Liver (tissue), 9 donors: ENCODE measurements around the gene ODF2. TPM values are rescaled to one million over a fixed set of nuclear protein-coding genes. Genes with fewer than 3 reads are reported as not detected.
"Not testable (repeated sequence)": the region's sequence is repeated elsewhere in the genome, so short reads cannot be mapped to it uniquely, and the experiment has no call there.

Experiments
- DNase-seq: peaks from one replicate; pipeline ENCODE4 v3.0.0-alpha.2; 2017; ENCODE audit warnings: low spot score
- H3K27ac ChIP-seq, 2 donors: one replicate each; pipeline ENCODE4 v1.7.0; 2013; ENCODE audit warnings: inconsistent platforms in 2 of 2, low read length in 2 of 2, control low read depth in 1 of 2, low read depth in 1 of 2, mild to moderate bottlenecking in 1 of 2
- H3K27me3 ChIP-seq, 4 donors: one replicate each; pipeline versions ENCODE4 v1.6.1 to v1.7.0; 2013; ENCODE audit warnings: low read length in 3 of 4, inconsistent platforms in 1 of 4, mild to moderate bottlenecking in 1 of 4, moderate library complexity in 1 of 4; ENCODE audit not compliant: control insufficient read depth in 4 of 4, insufficient read depth in 4 of 4
- H3K36me3 ChIP-seq, 4 donors: one replicate each; pipeline versions ENCODE4 v1.6.1 to v1.7.0; 2013; ENCODE audit warnings: low read length in 3 of 4, mild to moderate bottlenecking in 3 of 4, low read depth in 1 of 4, moderate library complexity in 1 of 4; ENCODE audit not compliant: control insufficient read depth in 4 of 4, insufficient read depth in 3 of 4
- H3K4me1 ChIP-seq, 4 donors: one replicate each; pipeline versions ENCODE4 v1.6.1 to v1.7.0; 2013; ENCODE audit warnings: low read length in 3 of 4, mild to moderate bottlenecking in 3 of 4, moderate library complexity in 1 of 4; ENCODE audit not compliant: control insufficient read depth in 4 of 4, insufficient read depth in 4 of 4
- H3K4me3 ChIP-seq, 3 donors: one replicate each; pipeline versions ENCODE4 v1.6.1 to v1.7.0; 2013; ENCODE audit warnings: low read length in 3 of 3, control low read depth in 1 of 3, low read depth in 1 of 3, mild to moderate bottlenecking in 1 of 3
- H3K9ac ChIP-seq, 2 donors: one replicate each; pipeline ENCODE4 v1.7.0; 2013; ENCODE audit warnings: low read length in 2 of 2, mild to moderate bottlenecking in 2 of 2, moderate library complexity in 2 of 2, control low read depth in 1 of 2, low read depth in 1 of 2
- H3K9me3 ChIP-seq, 4 donors: one replicate each; pipeline versions ENCODE4 v1.6.1 to v1.7.0; 2013; ENCODE audit warnings: low read length in 3 of 4; ENCODE audit not compliant: control insufficient read depth in 4 of 4
- EGR1 ChIP-seq, 2 donors: IDR thresholded peaks; 2 replicates each; pipeline ENCODE4 v1.6.1; 2016 to 2018; ENCODE audit warnings: antibody characterized with exemption in 2 of 2, low read depth in 2 of 2
- FOXA1 ChIP-seq: IDR thresholded peaks from 2 replicates; pipeline ENCODE4 v1.6.1; 2016; ENCODE audit warnings: antibody characterized with exemption
- FOXA2 ChIP-seq: IDR thresholded peaks from 2 replicates; pipeline ENCODE4 v1.6.1; 2016; ENCODE audit warnings: antibody characterized with exemption
- HNF4A ChIP-seq, 2 donors: conservative IDR thresholded peaks; 2 replicates each; pipeline ENCODE4 v1.6.1; 2016; ENCODE audit warnings: antibody characterized with exemption in 2 of 2, mild to moderate bottlenecking in 2 of 2
- HNF4G ChIP-seq: IDR thresholded peaks from 2 replicates; pipeline ENCODE4 v1.6.1; 2016; ENCODE audit warnings: antibody characterized with exemption
- NR2F2 ChIP-seq: IDR thresholded peaks from 2 replicates; pipeline ENCODE4 v1.6.1; 2016; ENCODE audit warnings: antibody characterized with exemption
- REST ChIP-seq: IDR thresholded peaks from 2 replicates; pipeline ENCODE4 v1.6.1; 2016; ENCODE audit warnings: antibody characterized with exemption, mild to moderate bottlenecking
- RXRA ChIP-seq, 2 donors: IDR thresholded peaks; 2 replicates each; pipeline ENCODE4 v1.6.1; 2017 to 2018; ENCODE audit warnings: antibody characterized with exemption in 2 of 2, mild to moderate bottlenecking in 1 of 2
- TAF1 ChIP-seq: conservative IDR thresholded peaks from 2 replicates; pipeline ENCODE4 v1.6.1; 2016; ENCODE audit warnings: antibody characterized with exemption, mild to moderate bottlenecking
- YY1 ChIP-seq: IDR thresholded peaks from 2 replicates; pipeline ENCODE4 v1.6.1; 2016; ENCODE audit warnings: antibody characterized with exemption, mild to moderate bottlenecking
- WGBS: extraction: QIAGEN DNeasy Blood & Tissue Kit; methylation state at CpG from one replicate; pipeline ENCODE4 v1.1.7; 2013; 5-methylcytosine and 5-hydroxymethylcytosine counted together
- polyA plus RNA-seq, 2 donors: library from polyadenylated mRNA; stranded (reverse) in 1 of 2; unstranded in 1 of 2; fragments of 200-250 nt in 1 of 2; fragments of >200 nt in 1 of 2; fragmentation: Nextera tagmentation in 1 of 2; extraction: Ambion mirVana in 1 of 2; gene quantifications; one replicate each; pipeline versions ENCODE4 v1.2.1 to v1.2.3, GENCODE V29; 2013 to 2015
- total RNA-seq, 2 donors: library from RNA; depleted of rRNA; stranded (reverse); fragments of >200 nt; gene quantifications; one replicate each; pipeline ENCODE4 v1.2.3, GENCODE V29; 2014
- TF ChIP-seq, protein P1 (sequence below): fragments of 150-350 bp; IDR thresholded peaks from 2 replicates; pipeline ENCODE4 v1.5.1; 2017; ENCODE audit warnings: improper control_type of control experiment, low read depth, low read length; ENCODE audit not compliant: missing input control
- TF ChIP-seq, protein P2 (sequence below): IDR thresholded peaks from 2 replicates; pipeline ENCODE4 v1.6.1; 2016; ENCODE audit warnings: antibody characterized with exemption
- donor health status: healthy.
- donor health status: healthy.
- donor health status: healthy.
- donor health status: healthy.
- donor health status: healthy.

Gene ODF2
- total and polyA plus RNA-seq, 4 donors: 5.7 to 21.8 (median 16.7) TPM

DNA sequence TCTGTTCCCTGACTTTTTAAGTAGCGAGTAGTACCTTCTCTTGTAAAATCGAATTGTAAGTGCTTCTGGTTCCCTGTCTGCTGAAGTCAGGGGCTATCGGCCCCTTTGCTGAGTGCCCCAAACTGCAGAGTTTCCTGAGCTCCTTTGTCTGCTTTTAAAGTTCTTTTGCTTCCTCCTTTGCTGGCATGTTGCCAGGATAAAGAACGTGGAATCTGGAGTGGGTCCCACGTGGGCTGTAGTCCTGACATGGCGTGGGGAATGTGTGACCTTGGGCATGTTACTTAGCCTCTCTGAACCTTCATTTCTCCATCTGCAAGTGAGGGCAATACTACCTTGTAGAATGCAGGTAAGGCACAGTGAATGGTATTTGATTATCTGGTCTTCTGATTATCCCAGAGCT, 13.7 kb upstream of the ODF2 start:
- Histone ChIP-seq H3K27me3 (no peaks in the 10 kb centered on the region), H3K9ac (no peak overlapping the region), H3K36me3 (no peaks in the 10 kb centered on the region), H3K27ac (no peak overlapping the region), H3K4me1 (peaks cover 0 to 2% (median 0%) of the 10 kb centered on the region in 4 donors), H3K4me3 (no peak overlapping the region), H3K9me3 (no peaks in the 10 kb centered on the region)
- DNase-seq: no peak
- TF ChIP-seq NR2F2 (no peak), RXRA (IDR thresholded peaks at IDR 0.05) (no peak), HNF4A (conservative IDR thresholded peaks at IDR 0.05) (no peak), FOXA2 (no peak), EGR1 (IDR thresholded peaks at IDR 0.05; ENCODE audit: low read depth in 2 of 2) (no peak), TAF1 (no peak), HNF4G (no peak), REST (no peak)
- TF ChIP-seq, protein P1, sequence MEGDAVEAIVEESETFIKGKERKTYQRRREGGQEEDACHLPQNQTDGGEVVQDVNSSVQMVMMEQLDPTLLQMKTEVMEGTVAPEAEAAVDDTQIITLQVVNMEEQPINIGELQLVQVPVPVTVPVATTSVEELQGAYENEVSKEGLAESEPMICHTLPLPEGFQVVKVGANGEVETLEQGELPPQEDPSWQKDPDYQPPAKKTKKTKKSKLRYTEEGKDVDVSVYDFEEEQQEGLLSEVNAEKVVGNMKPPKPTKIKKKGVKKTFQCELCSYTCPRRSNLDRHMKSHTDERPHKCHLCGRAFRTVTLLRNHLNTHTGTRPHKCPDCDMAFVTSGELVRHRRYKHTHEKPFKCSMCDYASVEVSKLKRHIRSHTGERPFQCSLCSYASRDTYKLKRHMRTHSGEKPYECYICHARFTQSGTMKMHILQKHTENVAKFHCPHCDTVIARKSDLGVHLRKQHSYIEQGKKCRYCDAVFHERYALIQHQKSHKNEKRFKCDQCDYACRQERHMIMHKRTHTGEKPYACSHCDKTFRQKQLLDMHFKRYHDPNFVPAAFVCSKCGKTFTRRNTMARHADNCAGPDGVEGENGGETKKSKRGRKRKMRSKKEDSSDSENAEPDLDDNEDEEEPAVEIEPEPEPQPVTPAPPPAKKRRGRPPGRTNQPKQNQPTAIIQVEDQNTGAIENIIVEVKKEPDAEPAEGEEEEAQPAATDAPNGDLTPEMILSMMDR: no peak
- TF ChIP-seq, protein P2, sequence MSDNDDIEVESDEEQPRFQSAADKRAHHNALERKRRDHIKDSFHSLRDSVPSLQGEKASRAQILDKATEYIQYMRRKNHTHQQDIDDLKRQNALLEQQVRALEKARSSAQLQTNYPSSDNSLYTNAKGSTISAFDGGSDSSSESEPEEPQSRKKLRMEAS: no peak
- WGBS: 56% methylated on average over 6 of the region's 6 CpGs

DNA sequence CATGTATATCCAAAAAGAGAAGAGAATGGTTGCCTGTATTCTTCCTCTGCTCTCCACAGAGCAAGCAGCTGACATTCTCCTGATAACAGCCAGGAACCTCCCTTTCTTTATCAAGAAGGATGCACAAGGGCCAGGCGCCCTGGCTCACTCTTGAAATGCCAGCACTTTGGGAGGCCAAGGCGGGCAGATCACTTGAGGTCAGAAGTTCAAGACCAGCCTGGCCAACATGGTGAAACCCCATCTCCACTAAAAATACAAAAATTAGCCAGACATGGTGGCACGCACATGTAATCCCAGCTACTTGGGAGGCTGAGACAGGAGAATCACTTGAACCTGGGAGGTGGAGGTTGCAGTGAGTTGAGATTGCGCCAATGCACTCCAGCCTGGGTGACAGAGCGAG, 9.3 kb upstream of the ODF2 start:
- not testable (repeated sequence) for H3K9ac ChIP-seq, H3K4me3 ChIP-seq, H3K9me3 ChIP-seq, H3K36me3 ChIP-seq, H3K4me1 ChIP-seq, H3K27ac ChIP-seq, H3K27me3 ChIP-seq
- WGBS: 93% methylated on average over 5 of the region's 5 CpGs
- DNase-seq: peak; percentile 43

- Histone ChIP-seq H3K36me3 (no peaks in the 10 kb centered on the region), H3K27ac (no peak overlapping the region), H3K4me1 (no peaks in the 10 kb centered on the region), H3K4me3 (no peak overlapping the region), H3K9ac (no peak overlapping the region), H3K9me3 (no peaks in the 10 kb centered on the region), H3K27me3 (no peaks in the 10 kb centered on the region)
- TF ChIP-seq EGR1 (IDR thresholded peaks at IDR 0.05; ENCODE audit: low read depth in 2 of 2) (no peak), REST (no peak), TAF1 (no peak), FOXA1 (no peak), YY1 (no peak)
- WGBS: 98% methylated on average over 2 of the region's 2 CpGs
- DNase-seq: no peak
These were observed 7.1 kb upstream of the ODF2 start for GRCh38 chr9:128448746-128449145.
